HG02938 (cell line): ENCODE data around the gene HSD11B1.

Experiments used
- ATAC-seq: cut with Tn5 transposase; IDR thresholded peaks from one replicate; pipeline ENCODE4 v1.9.1; 2021; ENCODE audit warnings: mild to moderate bottlenecking, moderate library complexity; ENCODE audit not compliant: unreplicated experiment

HSD11B1 gene

GRCh38 chr1:209704584-209704983, at the start of gene HSD11B1:
Gene HSD11B1, plus strand, starts transcription at chr1:209704846. Its CDS starts 97 bp downstream, at chr1:209704943.
- no peak for ATAC-seq

GRCh38 chr1:209655411-209656231, 49.0 kb upstream of the HSD11B1 start:
- no peak for ATAC-seq

GRCh38 chr1:209657140-209657879, 47.3 kb upstream of the HSD11B1 start:
- no peak for ATAC-seq

GRCh38 chr1:209657918-209658317, 46.7 kb upstream of the HSD11B1 start:
- ATAC-seq = no peak

GRCh38 chr1:209659909-209660308, 44.7 kb upstream of the HSD11B1 start:
- ATAC-seq = peak; percentile 88

GRCh38 chr1:209661071-209661470, 43.6 kb upstream of the HSD11B1 start:
- ATAC-seq = no peak

GRCh38 chr1:209662879-209663327, 41.7 kb upstream of the HSD11B1 start:
- no peak for ATAC-seq

- no peak for ATAC-seq
Observed at GRCh38 chr1:209667103-209667502, 37.5 kb upstream of the HSD11B1 start.

GRCh38 chr1:209667708-209668107, 36.9 kb upstream of the HSD11B1 start:
- no peak for ATAC-seq

- ATAC-seq = no peak
Observed at GRCh38 chr1:209670441-209671082, 34.1 kb upstream of the HSD11B1 start.

GRCh38 chr1:209672705-209673630, 31.7 kb upstream of the HSD11B1 start:
- peak; percentile 91 for ATAC-seq

- ATAC-seq = no peak
Observed at GRCh38 chr1:209673631-209674417, 30.8 kb upstream of the HSD11B1 start.

- ATAC-seq = no peak
Observed at GRCh38 chr1:209674957-209675564, 29.6 kb upstream of the HSD11B1 start, which contains the start of gene G0S2. Gene G0S2, plus strand, starts transcription at chr1:209675412. Its CDS starts 273 bp downstream, at chr1:209675685.

- no peak for ATAC-seq
Observed at GRCh38 chr1:209675565-209676154, 29.0 kb upstream of the HSD11B1 start.

GRCh38 chr1:209678981-209679539, 25.6 kb upstream of the HSD11B1 start:
- no peak for ATAC-seq

- ATAC-seq = peak; percentile 44
Observed at GRCh38 chr1:209685821-209686220, 18.8 kb upstream of the HSD11B1 start.

GRCh38 chr1:209686322-209686721, 18.3 kb upstream of the HSD11B1 start:
- no peak for ATAC-seq

GRCh38 chr1:209688746-209689234, 15.9 kb upstream of the HSD11B1 start:
- ATAC-seq = no peak
